HL-60 (cell line): ENCODE data around the gene IVD.

Source experiments
- POLR2AphosphoS5 ChIP-seq: IDR thresholded peaks from 2 replicates; pipeline ENCODE4 v1.6.1; 2012; ENCODE audit warnings: low read depth
- TF ChIP-seq, protein P1 (sequence below): IDR thresholded peaks from one replicate; pipeline ENCODE4 v1.5.1; 2011; ENCODE audit warnings: low read length, control low read depth, inconsistent platforms; ENCODE audit not compliant: insufficient read depth
- TF ChIP-seq, protein P2 (sequence below): IDR thresholded peaks from 2 replicates; pipeline ENCODE4 v1.6.1; 2012; ENCODE audit warnings: low read depth; ENCODE audit not compliant: insufficient replicate concordance

DNA sequence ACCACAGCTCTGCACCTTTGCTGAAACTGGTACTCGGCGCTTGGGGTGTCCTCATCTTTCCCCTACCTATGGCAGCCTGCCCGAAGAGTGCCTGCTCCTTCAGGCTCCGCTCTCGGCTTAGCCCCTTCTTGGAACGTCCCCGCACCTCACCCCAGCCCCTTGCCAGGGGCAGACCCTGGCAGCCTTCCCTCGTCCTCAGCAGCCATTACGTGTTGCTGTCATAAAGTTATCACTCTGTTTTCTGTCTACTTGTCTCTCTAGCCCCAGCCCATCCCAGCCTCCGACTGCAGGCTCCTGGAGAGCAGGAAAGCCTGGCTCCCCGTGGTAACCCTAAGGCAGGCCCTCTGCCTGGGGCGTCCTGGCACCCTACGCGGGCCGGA, 30.1 kb downstream of the IVD start:
- TF ChIP-seq, protein P1, sequence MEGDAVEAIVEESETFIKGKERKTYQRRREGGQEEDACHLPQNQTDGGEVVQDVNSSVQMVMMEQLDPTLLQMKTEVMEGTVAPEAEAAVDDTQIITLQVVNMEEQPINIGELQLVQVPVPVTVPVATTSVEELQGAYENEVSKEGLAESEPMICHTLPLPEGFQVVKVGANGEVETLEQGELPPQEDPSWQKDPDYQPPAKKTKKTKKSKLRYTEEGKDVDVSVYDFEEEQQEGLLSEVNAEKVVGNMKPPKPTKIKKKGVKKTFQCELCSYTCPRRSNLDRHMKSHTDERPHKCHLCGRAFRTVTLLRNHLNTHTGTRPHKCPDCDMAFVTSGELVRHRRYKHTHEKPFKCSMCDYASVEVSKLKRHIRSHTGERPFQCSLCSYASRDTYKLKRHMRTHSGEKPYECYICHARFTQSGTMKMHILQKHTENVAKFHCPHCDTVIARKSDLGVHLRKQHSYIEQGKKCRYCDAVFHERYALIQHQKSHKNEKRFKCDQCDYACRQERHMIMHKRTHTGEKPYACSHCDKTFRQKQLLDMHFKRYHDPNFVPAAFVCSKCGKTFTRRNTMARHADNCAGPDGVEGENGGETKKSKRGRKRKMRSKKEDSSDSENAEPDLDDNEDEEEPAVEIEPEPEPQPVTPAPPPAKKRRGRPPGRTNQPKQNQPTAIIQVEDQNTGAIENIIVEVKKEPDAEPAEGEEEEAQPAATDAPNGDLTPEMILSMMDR, result no peak
- TF ChIP-seq POLR2AphosphoS5, result no peak
- TF ChIP-seq, protein P2, sequence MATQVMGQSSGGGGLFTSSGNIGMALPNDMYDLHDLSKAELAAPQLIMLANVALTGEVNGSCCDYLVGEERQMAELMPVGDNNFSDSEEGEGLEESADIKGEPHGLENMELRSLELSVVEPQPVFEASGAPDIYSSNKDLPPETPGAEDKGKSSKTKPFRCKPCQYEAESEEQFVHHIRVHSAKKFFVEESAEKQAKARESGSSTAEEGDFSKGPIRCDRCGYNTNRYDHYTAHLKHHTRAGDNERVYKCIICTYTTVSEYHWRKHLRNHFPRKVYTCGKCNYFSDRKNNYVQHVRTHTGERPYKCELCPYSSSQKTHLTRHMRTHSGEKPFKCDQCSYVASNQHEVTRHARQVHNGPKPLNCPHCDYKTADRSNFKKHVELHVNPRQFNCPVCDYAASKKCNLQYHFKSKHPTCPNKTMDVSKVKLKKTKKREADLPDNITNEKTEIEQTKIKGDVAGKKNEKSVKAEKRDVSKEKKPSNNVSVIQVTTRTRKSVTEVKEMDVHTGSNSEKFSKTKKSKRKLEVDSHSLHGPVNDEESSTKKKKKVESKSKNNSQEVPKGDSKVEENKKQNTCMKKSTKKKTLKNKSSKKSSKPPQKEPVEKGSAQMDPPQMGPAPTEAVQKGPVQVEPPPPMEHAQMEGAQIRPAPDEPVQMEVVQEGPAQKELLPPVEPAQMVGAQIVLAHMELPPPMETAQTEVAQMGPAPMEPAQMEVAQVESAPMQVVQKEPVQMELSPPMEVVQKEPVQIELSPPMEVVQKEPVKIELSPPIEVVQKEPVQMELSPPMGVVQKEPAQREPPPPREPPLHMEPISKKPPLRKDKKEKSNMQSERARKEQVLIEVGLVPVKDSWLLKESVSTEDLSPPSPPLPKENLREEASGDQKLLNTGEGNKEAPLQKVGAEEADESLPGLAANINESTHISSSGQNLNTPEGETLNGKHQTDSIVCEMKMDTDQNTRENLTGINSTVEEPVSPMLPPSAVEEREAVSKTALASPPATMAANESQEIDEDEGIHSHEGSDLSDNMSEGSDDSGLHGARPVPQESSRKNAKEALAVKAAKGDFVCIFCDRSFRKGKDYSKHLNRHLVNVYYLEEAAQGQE, result no peak
